ENCODE data around the gene ARHGEF12.

- TF ChIP-seq CTCF (IDR thresholded peaks at IDR 0.05) (no peak), POLR2A (IDR thresholded peaks at IDR 0.05) (no peak)
These were observed 21.4 kb upstream of the ARHGEF12 start for GRCh38 chr11:120314861-120315260.
